Measurements from ENCODE around the gene PDXDC1.
"Not testable (repeated sequence)": the region's sequence is repeated elsewhere in the genome, so short reads cannot be mapped to it uniquely, and the experiment has no call there.

Gene PDXDC1

DNA sequence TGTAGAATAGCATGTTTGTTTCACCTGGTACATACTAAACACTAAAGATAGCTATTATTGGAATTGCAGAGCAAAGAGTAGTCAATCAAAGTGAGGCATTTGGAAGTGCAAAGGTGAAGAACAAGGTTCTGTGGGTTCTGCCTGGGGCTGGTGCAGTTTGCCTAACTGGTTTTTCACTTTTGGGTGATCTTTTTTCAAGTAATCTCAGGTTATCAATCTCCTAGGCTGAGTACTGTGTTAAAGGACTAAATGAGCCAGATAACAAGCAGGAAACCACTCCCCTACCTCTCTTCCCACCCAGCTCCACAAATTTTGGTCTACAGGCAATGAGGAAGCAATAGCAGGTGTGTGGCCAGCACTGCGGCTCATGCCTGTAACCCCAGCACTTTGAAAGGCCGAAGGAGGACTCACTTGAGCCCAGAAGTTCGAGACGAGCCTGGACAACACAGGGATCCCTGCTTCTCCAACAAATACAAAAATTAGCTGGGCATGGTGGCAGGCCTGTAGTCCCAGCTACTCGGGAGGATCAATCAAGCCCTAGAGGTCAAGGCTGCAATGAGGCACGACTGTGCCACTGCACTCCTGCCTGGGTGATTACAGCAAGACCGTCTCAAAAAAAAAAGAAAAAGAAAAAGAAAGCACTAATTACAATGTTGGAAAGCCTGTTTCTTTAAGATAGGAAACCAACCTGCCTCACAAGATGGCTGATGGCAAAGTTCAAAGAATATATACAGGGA lies 83.0 kb downstream of the PDXDC1 start:
- Histone ChIP-seq H3K36me3 (peaks cover 30% of the 10 kb centered on the region), H3K27me3 (ENCODE audit: insufficient read depth, low read depth, severe bottlenecking) (no peaks in the 10 kb centered on the region), H3K9me3 (ENCODE audit: severe bottlenecking) (no peaks in the 10 kb centered on the region), H3K4me3 (ENCODE audit: low read depth, low read length) (no peak overlapping the region), H3K27ac (no peak overlapping the region)
- TF ChIP-seq, protein P1, sequence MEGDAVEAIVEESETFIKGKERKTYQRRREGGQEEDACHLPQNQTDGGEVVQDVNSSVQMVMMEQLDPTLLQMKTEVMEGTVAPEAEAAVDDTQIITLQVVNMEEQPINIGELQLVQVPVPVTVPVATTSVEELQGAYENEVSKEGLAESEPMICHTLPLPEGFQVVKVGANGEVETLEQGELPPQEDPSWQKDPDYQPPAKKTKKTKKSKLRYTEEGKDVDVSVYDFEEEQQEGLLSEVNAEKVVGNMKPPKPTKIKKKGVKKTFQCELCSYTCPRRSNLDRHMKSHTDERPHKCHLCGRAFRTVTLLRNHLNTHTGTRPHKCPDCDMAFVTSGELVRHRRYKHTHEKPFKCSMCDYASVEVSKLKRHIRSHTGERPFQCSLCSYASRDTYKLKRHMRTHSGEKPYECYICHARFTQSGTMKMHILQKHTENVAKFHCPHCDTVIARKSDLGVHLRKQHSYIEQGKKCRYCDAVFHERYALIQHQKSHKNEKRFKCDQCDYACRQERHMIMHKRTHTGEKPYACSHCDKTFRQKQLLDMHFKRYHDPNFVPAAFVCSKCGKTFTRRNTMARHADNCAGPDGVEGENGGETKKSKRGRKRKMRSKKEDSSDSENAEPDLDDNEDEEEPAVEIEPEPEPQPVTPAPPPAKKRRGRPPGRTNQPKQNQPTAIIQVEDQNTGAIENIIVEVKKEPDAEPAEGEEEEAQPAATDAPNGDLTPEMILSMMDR (IDR thresholded peaks at IDR 0.05; ENCODE audit: low read depth, low read length), result no peak
- no peak for DNase-seq

- H3K4me3 ChIP-seq (ENCODE audit: low read depth, low read length), result no peak overlapping the region
- peaks cover 30% of the 10 kb centered on the region for H3K36me3 ChIP-seq
- H3K27me3 ChIP-seq (ENCODE audit: insufficient read depth, low read depth, severe bottlenecking), result no peaks in the 10 kb centered on the region
- TF ChIP-seq, protein P1 (IDR thresholded peaks at IDR 0.05; ENCODE audit: low read depth, low read length), result no peak
- no peaks in the 10 kb centered on the region for H3K9me3 ChIP-seq (ENCODE audit: severe bottlenecking)
- no peak overlapping the region for H3K27ac ChIP-seq
- DNase-seq, result no peak
Observed at GRCh38 chr16:15059324-15059723, 84.5 kb downstream of the PDXDC1 start.

GRCh38 chr16:15062085-15062810 lies 87.4 kb downstream of the PDXDC1 start:
- H3K27me3 ChIP-seq (ENCODE audit: insufficient read depth, low read depth, severe bottlenecking); H3K4me3 ChIP-seq (ENCODE audit: low read depth, low read length); H3K9me3 ChIP-seq (ENCODE audit: severe bottlenecking); H3K27ac ChIP-seq; DNase-seq: not testable (repeated sequence)
- peaks cover 30% of the 10 kb centered on the region for H3K36me3 ChIP-seq

- not testable (repeated sequence) for H3K27ac ChIP-seq; H3K9me3 ChIP-seq (ENCODE audit: severe bottlenecking); H3K27me3 ChIP-seq (ENCODE audit: insufficient read depth, low read depth, severe bottlenecking); H3K4me3 ChIP-seq (ENCODE audit: low read depth, low read length); DNase-seq
- peaks cover 17% of the 10 kb centered on the region for H3K36me3 ChIP-seq
Observed at GRCh38 chr16:15065961-15066360, 91.1 kb downstream of the PDXDC1 start.

- not testable (repeated sequence) for H3K4me3 ChIP-seq (ENCODE audit: low read depth, low read length); H3K27ac ChIP-seq; H3K9me3 ChIP-seq (ENCODE audit: severe bottlenecking); H3K27me3 ChIP-seq (ENCODE audit: insufficient read depth, low read depth, severe bottlenecking); DNase-seq
- peaks cover 14% of the 10 kb centered on the region for H3K36me3 ChIP-seq
Observed at GRCh38 chr16:15066690-15067089, 91.9 kb downstream of the PDXDC1 start.

- not testable (repeated sequence) for H3K9me3 ChIP-seq (ENCODE audit: severe bottlenecking); DNase-seq
- peaks cover 37% of the 10 kb centered on the region for H3K36me3 ChIP-seq
Observed at GRCh38 chr16:15071013-15071412, 96.2 kb downstream of the PDXDC1 start.

DNA sequence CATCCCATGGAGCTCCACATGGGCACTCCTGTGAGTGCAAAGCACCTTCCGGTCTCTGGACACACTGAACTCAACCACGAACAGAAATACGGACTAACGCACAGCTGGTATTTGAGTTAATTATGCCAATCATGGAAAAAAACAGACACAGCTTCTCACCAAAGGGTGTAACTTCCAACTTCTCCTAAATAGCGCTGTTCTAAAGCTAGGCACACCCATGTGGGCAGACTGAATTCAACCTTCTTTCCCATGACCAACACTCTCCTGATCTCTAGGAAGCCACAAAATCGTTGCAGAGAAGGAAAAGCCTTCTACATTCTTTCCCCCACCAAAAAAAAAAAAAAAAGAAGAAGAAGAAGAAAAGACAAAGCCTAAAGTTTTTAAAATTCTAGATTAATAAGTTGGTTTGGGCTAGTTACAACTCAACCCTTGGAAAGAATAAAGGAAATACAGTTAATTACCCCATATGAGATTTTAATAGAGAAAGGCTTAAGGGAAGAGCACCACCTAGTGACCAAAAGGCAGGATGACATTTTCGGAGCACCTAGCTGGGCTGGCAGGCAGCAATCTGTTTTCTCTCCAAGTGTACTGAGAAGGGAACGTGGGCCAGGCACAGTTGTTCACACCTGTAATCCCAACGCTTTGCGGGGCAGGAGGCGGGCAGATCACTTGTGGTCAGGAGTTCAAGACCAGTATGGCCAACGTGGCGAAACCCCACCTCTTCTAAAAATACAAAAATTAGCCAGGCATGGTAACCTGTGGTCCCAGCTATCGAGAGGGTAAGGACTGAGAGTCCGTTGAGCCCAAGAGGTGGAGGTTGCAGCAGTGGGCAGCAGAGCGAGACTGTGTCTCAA lies 97.3 kb downstream of the PDXDC1 start:
- peaks cover 38% of the 10 kb centered on the region for H3K36me3 ChIP-seq
- H3K27ac ChIP-seq, result not testable (repeated sequence)

More at GRCh38 chr16:15071013-15071412, 96.2 kb downstream of the PDXDC1 start:
- not testable (repeated sequence) for H3K4me3 ChIP-seq (ENCODE audit: low read depth, low read length); H3K27me3 ChIP-seq (ENCODE audit: insufficient read depth, low read depth, severe bottlenecking); H3K27ac ChIP-seq

More for the DNA sequence above, 97.3 kb downstream of the PDXDC1 start:
- DNase-seq; H3K9me3 ChIP-seq (ENCODE audit: severe bottlenecking); H3K27me3 ChIP-seq (ENCODE audit: insufficient read depth, low read depth, severe bottlenecking); H3K4me3 ChIP-seq (ENCODE audit: low read depth, low read length): not testable (repeated sequence)
- TF ChIP-seq, protein P1 (IDR thresholded peaks at IDR 0.05; ENCODE audit: low read depth, low read length), result 0 out of 2 replicates have a peak, but pooled peaks have one; percentile 5
